Loucy (cell line): ENCODE measurements around the gene NUDT3.

Experiments
- H2AFZ ChIP-seq: fragments of 200-600 bp; sonication (generic); 2 replicates; pipeline ENCODE4 v1.6.0; 2016; ENCODE audit warnings: antibody characterized with exemption, mild to moderate bottlenecking, low read length, moderate library complexity
- H3F3A ChIP-seq: fragments of 200-600 bp; 2 replicates; pipeline ENCODE4 v1.6.0; 2016; ENCODE audit warnings: antibody characterized with exemption, low read depth, mild to moderate bottlenecking
- H3K27me3 ChIP-seq: fragments of 200-600 bp; sonication (generic); 2 replicates; pipeline ENCODE4 v1.6.1; 2014; ENCODE audit warnings: low read length, mild to moderate bottlenecking; ENCODE audit not compliant: insufficient read depth, poor library complexity, severe bottlenecking
- H3K36me3 ChIP-seq: fragments of 200-600 bp; sonication (generic); 2 replicates; pipeline ENCODE4 v1.6.1; 2016; ENCODE audit warnings: low read length; ENCODE audit not compliant: insufficient read depth
- H3K4me1 ChIP-seq: fragments of 200-600 bp; sonication (generic); 2 replicates; pipeline ENCODE4 v1.5.1; 2014; ENCODE audit warnings: low read length, mild to moderate bottlenecking; ENCODE audit not compliant: insufficient read depth, poor library complexity, severe bottlenecking
- H3K4me2 ChIP-seq: fragments of 200-600 bp; sonication (generic); 2 replicates; pipeline ENCODE4 v1.6.0; 2014; ENCODE audit warnings: antibody characterized with exemption, low read length, low read depth, mild to moderate bottlenecking; ENCODE audit not compliant: poor library complexity, severe bottlenecking
- H3K4me3 ChIP-seq: fragments of 200-600 bp; sonication (generic); 2 replicates; pipeline ENCODE4 v1.5.1; 2014; ENCODE audit warnings: low read length, mild to moderate bottlenecking, mixed read lengths; ENCODE audit not compliant: poor library complexity, severe bottlenecking
- H3K79me2 ChIP-seq: fragments of 200-600 bp; sonication (generic); 2 replicates; pipeline ENCODE4 v1.6.1; 2014; ENCODE audit warnings: low read length; ENCODE audit not compliant: insufficient read depth
- H3K9ac ChIP-seq: fragments of 200-600 bp; sonication (generic); 2 replicates; pipeline ENCODE4 v1.6.0; 2014; ENCODE audit warnings: mild to moderate bottlenecking, low read depth, low read length, moderate library complexity; ENCODE audit not compliant: poor library complexity, severe bottlenecking
- H3K9me2 ChIP-seq: fragments of 200-600 bp; sonication (generic); replicated peaks from 2 replicates; pipeline ENCODE4 v1.6.1; 2016; ENCODE audit warnings: low read depth, low read length, mixed read lengths
- H3K9me3 ChIP-seq: fragments of 200-600 bp; sonication (generic); 2 replicates; pipeline ENCODE4 v1.6.1; 2014; ENCODE audit warnings: mild to moderate bottlenecking, antibody characterized with exemption, low read length, low read depth; ENCODE audit not compliant: insufficient read depth
- H4K20me1 ChIP-seq: fragments of 200-600 bp; sonication (generic); 2 replicates; pipeline ENCODE4 v1.6.0; 2014; ENCODE audit warnings: antibody characterized with exemption, low read length, mild to moderate bottlenecking; ENCODE audit not compliant: insufficient read depth, poor library complexity, severe bottlenecking
- EZH2phosphoT487 ChIP-seq: fragments of 200-600 bp; IDR thresholded peaks from 2 replicates; pipeline ENCODE4 v1.6.1; 2018; ENCODE audit warnings: antibody characterized with exemption, mild to moderate bottlenecking, moderate library complexity, borderline replicate concordance
- TF ChIP-seq, protein P1 (sequence below): fragments of 200-600 bp; sonication (generic); conservative IDR thresholded peaks from 2 replicates; pipeline ENCODE4 v1.5.1; 2014; ENCODE audit warnings: mild to moderate bottlenecking, antibody characterized with exemption, low read length

The NUDT3 gene

DNA sequence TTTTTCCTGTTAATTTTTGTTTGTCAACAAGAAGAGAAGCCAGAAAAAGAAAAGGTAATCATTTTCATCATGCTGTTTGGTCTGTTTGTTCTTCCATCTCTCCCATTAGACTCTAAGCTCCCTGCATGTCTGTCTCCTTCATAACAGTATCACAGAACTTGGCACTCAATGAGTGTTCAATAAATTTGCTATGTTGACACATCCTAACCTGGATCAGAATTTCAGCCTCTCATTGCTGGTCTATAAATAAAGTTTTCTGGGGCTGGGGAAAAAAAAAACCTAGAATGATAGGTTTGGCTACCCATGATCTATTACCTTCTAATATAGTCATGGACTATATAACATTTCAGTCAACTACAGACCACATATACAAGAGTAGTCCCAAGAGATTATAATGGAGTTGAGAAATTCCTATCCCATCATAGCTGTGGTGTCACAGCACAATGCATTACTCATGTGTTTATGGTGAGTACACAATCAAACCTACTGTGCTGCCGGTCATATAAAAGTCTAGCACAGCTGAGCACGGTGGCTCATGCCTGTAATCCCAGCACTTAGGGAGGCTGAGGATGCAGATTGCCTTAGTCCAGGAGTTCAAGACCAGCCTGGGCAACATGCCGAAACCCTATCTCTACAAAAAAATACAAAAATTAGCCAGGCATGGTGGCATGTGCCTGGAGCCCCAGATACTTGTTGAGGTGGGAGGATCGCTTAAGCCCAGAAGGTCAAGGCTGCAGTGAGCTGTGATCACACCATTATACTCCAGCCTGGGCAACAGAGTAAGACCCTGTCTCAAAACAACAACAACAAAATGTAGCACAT, 5.9 kb downstream of the NUDT3 start:
- Histone ChIP-seq H3K9me3 (no peaks in the 10 kb centered on the region), H4K20me1 (peaks cover 48% of the 10 kb centered on the region), H3K27me3 (no peaks in the 10 kb centered on the region), H3F3A (no peaks in the 10 kb centered on the region), H3K36me3 (no peaks in the 10 kb centered on the region), H3K79me2 (peaks cover 98% of the 10 kb centered on the region), H3K4me3 (peak overlapping the region; percentile 6), H3K4me1 (peaks cover 52% of the 10 kb centered on the region), H3K4me2 (peak overlapping the region; percentile 59), H3K9ac (peak overlapping the region; percentile 28), H2AFZ (no peak overlapping the region), H3K9me2 (no peaks in the 10 kb centered on the region)
- TF ChIP-seq, protein P1, sequence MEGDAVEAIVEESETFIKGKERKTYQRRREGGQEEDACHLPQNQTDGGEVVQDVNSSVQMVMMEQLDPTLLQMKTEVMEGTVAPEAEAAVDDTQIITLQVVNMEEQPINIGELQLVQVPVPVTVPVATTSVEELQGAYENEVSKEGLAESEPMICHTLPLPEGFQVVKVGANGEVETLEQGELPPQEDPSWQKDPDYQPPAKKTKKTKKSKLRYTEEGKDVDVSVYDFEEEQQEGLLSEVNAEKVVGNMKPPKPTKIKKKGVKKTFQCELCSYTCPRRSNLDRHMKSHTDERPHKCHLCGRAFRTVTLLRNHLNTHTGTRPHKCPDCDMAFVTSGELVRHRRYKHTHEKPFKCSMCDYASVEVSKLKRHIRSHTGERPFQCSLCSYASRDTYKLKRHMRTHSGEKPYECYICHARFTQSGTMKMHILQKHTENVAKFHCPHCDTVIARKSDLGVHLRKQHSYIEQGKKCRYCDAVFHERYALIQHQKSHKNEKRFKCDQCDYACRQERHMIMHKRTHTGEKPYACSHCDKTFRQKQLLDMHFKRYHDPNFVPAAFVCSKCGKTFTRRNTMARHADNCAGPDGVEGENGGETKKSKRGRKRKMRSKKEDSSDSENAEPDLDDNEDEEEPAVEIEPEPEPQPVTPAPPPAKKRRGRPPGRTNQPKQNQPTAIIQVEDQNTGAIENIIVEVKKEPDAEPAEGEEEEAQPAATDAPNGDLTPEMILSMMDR, result no peak
- TF ChIP-seq EZH2phosphoT487, result no peak

- Histone ChIP-seq H3K27me3 (no peaks in the 10 kb centered on the region), H4K20me1 (peaks cover 42% of the 10 kb centered on the region), H3K79me2 (peaks cover 98% of the 10 kb centered on the region), H3K4me2 (peak overlapping the region; percentile 59), H3K9me3 (no peaks in the 10 kb centered on the region), H3K9ac (no peak overlapping the region), H3K4me3 (peak overlapping the region; percentile 6), H3K9me2 (no peaks in the 10 kb centered on the region), H3K36me3 (no peaks in the 10 kb centered on the region), H3F3A (no peaks in the 10 kb centered on the region), H3K4me1 (peaks cover 44% of the 10 kb centered on the region), H2AFZ (no peak overlapping the region)
- no peak for TF ChIP-seq EZH2phosphoT487
- TF ChIP-seq, protein P1, result no peak
Observed at GRCh38 chr6:34385793-34386195, 6.7 kb downstream of the NUDT3 start.

GRCh38 chr6:34384321-34385153, 7.9 kb downstream of the NUDT3 start:
- no peak overlapping the region for H3K4me3 ChIP-seq
- no peaks in the 10 kb centered on the region for H3K9me2 ChIP-seq
- H3K4me2 ChIP-seq, result peak overlapping the region; percentile 15
- H3K4me1 ChIP-seq, result peaks cover 40% of the 10 kb centered on the region
- H3K36me3 ChIP-seq, result no peaks in the 10 kb centered on the region
- TF ChIP-seq EZH2phosphoT487, result no peak
- TF ChIP-seq, protein P1, result no peak
- H3F3A ChIP-seq, result no peaks in the 10 kb centered on the region
- H2AFZ ChIP-seq, result no peak overlapping the region
- no peaks in the 10 kb centered on the region for H3K27me3 ChIP-seq
- peaks cover 95% of the 10 kb centered on the region for H3K79me2 ChIP-seq
- H4K20me1 ChIP-seq, result peaks cover 37% of the 10 kb centered on the region
- H3K9me3 ChIP-seq, result no peaks in the 10 kb centered on the region
- no peak overlapping the region for H3K9ac ChIP-seq
